ENCODE data around the gene RIBC2. TPM values are rescaled to one million over a fixed set of nuclear protein-coding genes. Genes with fewer than 3 reads are reported as not detected.

Gene RIBC2
- total and polyA plus RNA-seq, 10 of the 15 experiments (the other 5 are each of a cell fraction or from before 2014, with no cell fraction given), result 0.10 TPM; not detected in 9

DNA sequence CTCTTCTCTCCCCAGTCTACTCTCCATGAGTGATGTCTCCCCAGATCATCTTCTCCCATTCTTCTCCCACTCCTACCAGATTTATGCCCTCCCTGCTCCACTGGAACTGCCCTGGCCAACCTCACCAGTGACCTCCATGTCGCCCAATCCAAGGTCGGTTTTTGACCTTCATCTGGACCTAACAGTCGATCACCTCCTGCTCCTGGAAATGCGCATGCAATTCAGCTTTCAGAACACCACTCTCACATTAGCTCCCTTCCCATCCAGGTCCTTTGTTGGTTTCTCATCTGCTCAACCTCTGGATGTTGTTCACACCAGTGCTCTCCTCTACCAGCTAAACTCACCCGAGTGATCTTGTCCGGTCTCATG is 5.3 kb downstream of the RIBC2 start:
- FAIRE-seq, result no peak

DNA sequence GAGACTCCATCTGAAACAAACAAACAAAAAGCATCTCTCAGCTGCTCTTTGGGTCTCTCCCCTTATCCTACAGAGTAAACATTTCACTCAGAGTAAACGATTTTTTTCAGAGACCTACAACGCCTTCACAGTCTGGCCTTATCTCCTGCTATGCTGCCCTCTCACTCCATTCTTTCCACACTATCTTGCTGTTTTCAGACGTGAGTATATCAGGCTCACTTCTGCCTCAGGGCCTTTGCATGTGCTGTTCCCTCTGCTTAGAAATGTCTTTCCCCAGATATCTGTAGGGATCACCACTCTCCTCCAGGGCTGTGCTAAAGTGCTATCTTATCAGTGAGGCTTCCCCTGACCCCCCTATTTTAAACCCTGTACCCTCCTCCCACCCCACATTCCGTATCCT is 6.5 kb downstream of the RIBC2 start:
- FAIRE-seq, result no peak
- no peak for DNase-seq (ENCODE audit: low read depth, low spot score)
- Histone ChIP-seq H3K79me2 (ENCODE audit: control insufficient read depth, insufficient read depth, low read length) (no peaks in the 10 kb centered on the region), H3K9ac (ENCODE audit: control insufficient read depth, insufficient read depth, low read length) (no peak overlapping the region), H3K36me3 (ENCODE audit: control insufficient read depth in 2 of 2, insufficient read depth in 2 of 2, low read length in 1 of 2) (no peaks in the 10 kb centered on the region), H2AFZ (ENCODE audit: control insufficient read depth, low read depth, low read length) (no peak overlapping the region), H3K4me3 (no peak overlapping the region), H3K4me1 (ENCODE audit: control insufficient read depth, insufficient read depth, low read length) (no peaks in the 10 kb centered on the region), H3K4me2 (ENCODE audit: control insufficient read depth, insufficient read depth) (no peak overlapping the region), H4K20me1 (ENCODE audit: control insufficient read depth, insufficient read depth) (no peaks in the 10 kb centered on the region), H3K27me3 (replicated peaks in 1 of 2; ENCODE audit: control insufficient read depth in 2 of 2, insufficient read depth in 2 of 2, low read length in 1 of 2) (no peaks in the 10 kb centered on the region; a peak in 1 of 4 replicates), H3K9me3 (replicated peaks; ENCODE audit: control insufficient read depth, insufficient read depth, low read length) (no peaks in the 10 kb centered on the region), H3K27ac (ENCODE audit: control insufficient read depth, insufficient read depth) (no peak overlapping the region)
- 35% methylated on average over 4 of the region's 4 CpGs for WGBS (ENCODE audit: insufficient coverage, insufficient replicate concordance, low lambda C conversion rate, missing lambda C conversion rate)
- intact Hi-C loops (cut with micrococcal nuclease; ENCODE audit: unreplicated experiment) (no loop called here), in situ Hi-C loops (cut with MboI) (no loop called here)
- POLR2A ChIA-PET, result no interaction called here
- RAD21 ChIA-PET (ENCODE audit: unreplicated experiment), result no interaction called here
- no TSS peak for BruUV-seq (replicated peaks)
- no peak for ATAC-seq
- SMC1A ChIA-PET (ENCODE audit: uncharacterized antibody, unreplicated experiment), result no interaction called here
- CTCF ChIA-PET, result no interaction called here
- TF ChIP-seq KAT2A (conservative IDR thresholded peaks at IDR 0.05; ENCODE audit: control insufficient read depth, low read depth, low read length) (no peak), SMAD1 (IDR thresholded peaks at IDR 0.05; ENCODE audit: low read depth, partially characterized antibody) (no peak), SRF (IDR thresholded peaks at IDR 0.05; ENCODE audit: low read depth in 2 of 2, low read length in 2 of 2) (no peak), IKZF2 (IDR thresholded peaks at IDR 0.05) (no peak), BHLHE40 (IDR thresholded peaks at IDR 0.05; ENCODE audit: borderline replicate concordance in 1 of 2, low read depth in 2 of 2, low read length in 1 of 2) (no peak), JUND (IDR thresholded peaks at IDR 0.05; ENCODE audit: low read depth, low read length) (no peak), WRNIP1 (IDR thresholded peaks at IDR 0.05; ENCODE audit: borderline replicate concordance, low read depth, low read length) (no peak), DPF2 (IDR thresholded peaks at IDR 0.05) (no peak)
- TF ChIP-seq, protein P1, sequence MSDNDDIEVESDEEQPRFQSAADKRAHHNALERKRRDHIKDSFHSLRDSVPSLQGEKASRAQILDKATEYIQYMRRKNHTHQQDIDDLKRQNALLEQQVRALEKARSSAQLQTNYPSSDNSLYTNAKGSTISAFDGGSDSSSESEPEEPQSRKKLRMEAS (IDR thresholded peaks at IDR 0.05; ENCODE audit: low read depth, low read length), result no peak
- TF ChIP-seq, protein P2, sequence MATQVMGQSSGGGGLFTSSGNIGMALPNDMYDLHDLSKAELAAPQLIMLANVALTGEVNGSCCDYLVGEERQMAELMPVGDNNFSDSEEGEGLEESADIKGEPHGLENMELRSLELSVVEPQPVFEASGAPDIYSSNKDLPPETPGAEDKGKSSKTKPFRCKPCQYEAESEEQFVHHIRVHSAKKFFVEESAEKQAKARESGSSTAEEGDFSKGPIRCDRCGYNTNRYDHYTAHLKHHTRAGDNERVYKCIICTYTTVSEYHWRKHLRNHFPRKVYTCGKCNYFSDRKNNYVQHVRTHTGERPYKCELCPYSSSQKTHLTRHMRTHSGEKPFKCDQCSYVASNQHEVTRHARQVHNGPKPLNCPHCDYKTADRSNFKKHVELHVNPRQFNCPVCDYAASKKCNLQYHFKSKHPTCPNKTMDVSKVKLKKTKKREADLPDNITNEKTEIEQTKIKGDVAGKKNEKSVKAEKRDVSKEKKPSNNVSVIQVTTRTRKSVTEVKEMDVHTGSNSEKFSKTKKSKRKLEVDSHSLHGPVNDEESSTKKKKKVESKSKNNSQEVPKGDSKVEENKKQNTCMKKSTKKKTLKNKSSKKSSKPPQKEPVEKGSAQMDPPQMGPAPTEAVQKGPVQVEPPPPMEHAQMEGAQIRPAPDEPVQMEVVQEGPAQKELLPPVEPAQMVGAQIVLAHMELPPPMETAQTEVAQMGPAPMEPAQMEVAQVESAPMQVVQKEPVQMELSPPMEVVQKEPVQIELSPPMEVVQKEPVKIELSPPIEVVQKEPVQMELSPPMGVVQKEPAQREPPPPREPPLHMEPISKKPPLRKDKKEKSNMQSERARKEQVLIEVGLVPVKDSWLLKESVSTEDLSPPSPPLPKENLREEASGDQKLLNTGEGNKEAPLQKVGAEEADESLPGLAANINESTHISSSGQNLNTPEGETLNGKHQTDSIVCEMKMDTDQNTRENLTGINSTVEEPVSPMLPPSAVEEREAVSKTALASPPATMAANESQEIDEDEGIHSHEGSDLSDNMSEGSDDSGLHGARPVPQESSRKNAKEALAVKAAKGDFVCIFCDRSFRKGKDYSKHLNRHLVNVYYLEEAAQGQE (IDR thresholded peaks at IDR 0.05; ENCODE audit: low read depth, low read length), result no peak
- TF ChIP-seq, protein P3, sequence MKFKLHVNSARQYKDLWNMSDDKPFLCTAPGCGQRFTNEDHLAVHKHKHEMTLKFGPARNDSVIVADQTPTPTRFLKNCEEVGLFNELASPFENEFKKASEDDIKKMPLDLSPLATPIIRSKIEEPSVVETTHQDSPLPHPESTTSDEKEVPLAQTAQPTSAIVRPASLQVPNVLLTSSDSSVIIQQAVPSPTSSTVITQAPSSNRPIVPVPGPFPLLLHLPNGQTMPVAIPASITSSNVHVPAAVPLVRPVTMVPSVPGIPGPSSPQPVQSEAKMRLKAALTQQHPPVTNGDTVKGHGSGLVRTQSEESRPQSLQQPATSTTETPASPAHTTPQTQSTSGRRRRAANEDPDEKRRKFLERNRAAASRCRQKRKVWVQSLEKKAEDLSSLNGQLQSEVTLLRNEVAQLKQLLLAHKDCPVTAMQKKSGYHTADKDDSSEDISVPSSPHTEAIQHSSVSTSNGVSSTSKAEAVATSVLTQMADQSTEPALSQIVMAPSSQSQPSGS (IDR thresholded peaks at IDR 0.05; ENCODE audit: low read length), result no peak

More for the DNA sequence above, 5.3 kb downstream of the RIBC2 start:
- RAD21 ChIA-PET (ENCODE audit: unreplicated experiment), result no interaction called here
- H3K4me2 ChIP-seq (ENCODE audit: control insufficient read depth, insufficient read depth), result no peak overlapping the region
- intact Hi-C loops (cut with micrococcal nuclease; ENCODE audit: unreplicated experiment) (no loop called here), in situ Hi-C loops (cut with MboI) (no loop called here)
- no peaks in the 10 kb centered on the region for H3K36me3 ChIP-seq (ENCODE audit: control insufficient read depth in 2 of 2, insufficient read depth in 2 of 2, low read length in 1 of 2)
- no peaks in the 10 kb centered on the region for H3K9me3 ChIP-seq (replicated peaks; ENCODE audit: control insufficient read depth, insufficient read depth, low read length)
- CTCF ChIA-PET, result no interaction called here
- no peak overlapping the region for H2AFZ ChIP-seq (ENCODE audit: control insufficient read depth, low read depth, low read length)
- H3K27me3 ChIP-seq (replicated peaks in 1 of 2; ENCODE audit: control insufficient read depth in 2 of 2, insufficient read depth in 2 of 2, low read length in 1 of 2), result peaks cover 0 to 2% of the 10 kb centered on the region in 2 experiments; a peak in 1 of 4 replicates
- no peak overlapping the region for H3K4me3 ChIP-seq
- WGBS (ENCODE audit: insufficient coverage, insufficient replicate concordance, low lambda C conversion rate, missing lambda C conversion rate), result 80% methylated on average over 6 of the region's 6 CpGs
- H4K20me1 ChIP-seq (ENCODE audit: control insufficient read depth, insufficient read depth), result no peaks in the 10 kb centered on the region
- no peak for ATAC-seq
- TF ChIP-seq TCF3 (IDR thresholded peaks at IDR 0.05; ENCODE audit: borderline replicate concordance, insufficient read depth, low read depth, low read length) (no peak), SMC3 (IDR thresholded peaks at IDR 0.05; ENCODE audit: borderline replicate concordance, low read length) (no peak), ATF7 (IDR thresholded peaks at IDR 0.05; ENCODE audit: low read depth) (no peak)
- TF ChIP-seq, protein P1 (IDR thresholded peaks at IDR 0.05; ENCODE audit: low read depth, low read length), result no peak
- no peak overlapping the region for H3K27ac ChIP-seq (ENCODE audit: control insufficient read depth, insufficient read depth)
- no peaks in the 10 kb centered on the region for H3K4me1 ChIP-seq (ENCODE audit: control insufficient read depth, insufficient read depth, low read length)
- no peak for DNase-seq (ENCODE audit: low read depth, low spot score)
- SMC1A ChIA-PET (ENCODE audit: uncharacterized antibody, unreplicated experiment), result no interaction called here
- BruUV-seq (replicated peaks), result no TSS peak
- no peak overlapping the region for H3K9ac ChIP-seq (ENCODE audit: control insufficient read depth, insufficient read depth, low read length)
- H3K79me2 ChIP-seq (ENCODE audit: control insufficient read depth, insufficient read depth, low read length), result no peaks in the 10 kb centered on the region
- POLR2A ChIA-PET, result no interaction called here
